IPS DF 19.7 (cell line): Measurements from ENCODE around the gene ESR2.
"Not testable (repeated sequence)": the region's sequence is repeated elsewhere in the genome, so short reads cannot be mapped to it uniquely, and the experiment has no call there.

Experiments
- DNase-seq: peaks from one replicate; pipeline ENCODE4 v3.0.0-alpha.2; 2013; ENCODE audit warnings: low read depth, low spot score

ESR2 gene

DNA sequence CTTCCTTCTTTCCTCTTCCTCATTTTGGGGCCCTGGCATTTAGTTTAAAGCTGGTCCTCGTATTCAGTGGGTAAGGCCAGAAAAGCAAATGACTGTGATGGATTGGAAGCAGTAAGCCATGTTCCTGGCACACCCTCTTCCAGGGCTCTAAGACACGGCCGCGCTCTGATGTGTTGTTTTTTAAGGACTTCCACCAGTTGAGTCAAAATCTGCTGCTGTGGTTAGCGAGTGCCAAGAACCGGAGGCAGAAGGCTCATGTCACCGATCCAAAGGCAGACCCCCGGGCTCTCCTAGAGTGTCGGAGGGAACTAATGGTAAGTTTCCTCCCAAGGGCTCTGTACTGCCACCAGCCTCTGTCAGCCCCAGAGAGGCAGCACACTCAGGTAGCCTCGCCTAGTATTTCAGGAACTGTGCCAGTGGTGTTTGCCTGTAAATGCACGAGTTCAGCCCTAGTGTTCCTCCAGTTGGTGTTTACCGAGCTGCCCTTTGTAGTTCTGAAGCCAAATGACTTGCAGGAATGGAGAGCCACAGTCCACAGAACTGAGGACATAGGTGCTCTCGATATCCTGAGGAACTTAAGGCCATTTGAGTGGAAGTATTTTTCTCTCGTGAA is 72.7 kb downstream of the ESR2 start:
- DNase-seq, result no peak

DNA sequence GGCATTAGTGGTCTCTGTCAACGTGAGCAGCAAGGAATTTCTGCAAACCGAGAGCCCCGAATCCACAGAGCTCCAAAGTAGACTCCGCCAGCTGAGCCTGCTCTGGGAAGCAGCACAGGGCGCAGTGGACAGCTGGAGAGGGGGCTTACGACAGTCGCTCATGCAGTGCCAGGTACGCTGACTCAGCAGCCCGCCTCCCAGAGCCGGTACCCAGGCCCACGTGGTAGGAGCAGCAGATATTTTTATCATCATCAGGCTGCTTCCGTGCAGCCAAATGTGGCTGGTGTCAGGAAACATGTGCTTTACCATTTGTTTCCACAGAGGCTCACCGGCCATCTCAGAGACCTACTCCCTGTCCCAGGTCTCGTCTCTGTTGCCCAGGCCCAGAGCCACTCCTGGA is 73.7 kb downstream of the ESR2 start:
- DNase-seq, result no peak

DNA sequence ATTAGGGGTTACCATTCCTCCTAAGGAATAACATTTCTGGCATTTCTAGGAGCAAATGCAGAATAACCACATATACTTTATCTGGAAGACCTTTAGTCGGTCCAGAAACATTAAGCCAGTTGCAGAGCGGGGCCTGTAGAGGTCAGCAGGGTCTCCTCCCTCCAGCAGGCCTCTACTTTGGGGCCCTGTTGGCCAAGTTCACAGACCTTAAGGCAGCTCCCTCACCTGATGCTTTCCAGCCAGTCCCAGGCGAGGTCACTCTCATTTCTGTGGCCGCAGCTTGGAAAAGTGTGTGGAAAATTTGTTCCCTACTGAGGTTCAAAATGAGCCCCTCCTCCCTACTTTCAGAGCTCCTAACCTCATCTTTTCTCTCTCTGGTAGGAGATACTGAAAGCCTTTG is 74.1 kb downstream of the ESR2 start:
- no peak for DNase-seq

DNA sequence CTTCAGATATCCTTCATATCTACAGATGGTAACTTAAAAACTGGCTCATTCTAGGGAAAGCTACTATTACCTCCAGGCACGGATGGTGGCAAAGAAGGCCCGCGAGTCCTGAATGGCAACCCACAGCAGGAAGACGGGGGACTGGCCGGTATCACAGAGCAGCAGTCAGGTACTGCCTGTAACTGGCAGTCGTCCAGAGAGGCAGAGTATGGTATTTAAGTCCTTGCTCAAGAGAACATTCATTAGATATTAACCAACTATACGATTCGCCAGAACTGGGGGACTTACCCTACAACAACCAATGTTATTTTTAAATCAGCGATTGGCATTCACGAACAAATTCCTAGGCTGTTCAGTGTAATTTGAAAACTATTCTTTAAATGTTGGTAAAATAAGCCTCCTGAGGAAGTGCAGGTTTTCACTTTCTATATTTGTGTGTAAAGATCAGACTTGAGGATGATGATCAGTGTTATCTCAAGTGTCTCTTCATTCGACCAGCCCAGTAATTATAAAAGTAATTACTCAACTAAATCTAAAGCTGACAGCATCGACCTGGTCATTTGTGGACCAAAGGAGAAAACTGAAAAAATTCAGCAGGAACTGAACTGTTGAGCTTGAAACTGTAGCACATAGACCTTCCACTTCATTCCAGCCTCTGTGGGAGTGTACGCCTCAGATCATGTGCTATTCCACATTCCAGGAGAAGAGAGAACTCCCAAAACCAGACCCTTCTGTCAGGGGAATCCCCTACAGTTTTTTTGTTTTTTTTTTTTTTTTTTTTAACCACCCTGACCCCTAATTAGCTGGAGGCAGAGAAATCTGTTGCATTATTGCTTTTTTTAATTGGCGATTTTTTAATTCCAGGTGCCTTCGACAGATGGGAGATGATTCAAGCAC is 75.6 kb downstream of the ESR2 start:
- DNase-seq, result no peak

DNA sequence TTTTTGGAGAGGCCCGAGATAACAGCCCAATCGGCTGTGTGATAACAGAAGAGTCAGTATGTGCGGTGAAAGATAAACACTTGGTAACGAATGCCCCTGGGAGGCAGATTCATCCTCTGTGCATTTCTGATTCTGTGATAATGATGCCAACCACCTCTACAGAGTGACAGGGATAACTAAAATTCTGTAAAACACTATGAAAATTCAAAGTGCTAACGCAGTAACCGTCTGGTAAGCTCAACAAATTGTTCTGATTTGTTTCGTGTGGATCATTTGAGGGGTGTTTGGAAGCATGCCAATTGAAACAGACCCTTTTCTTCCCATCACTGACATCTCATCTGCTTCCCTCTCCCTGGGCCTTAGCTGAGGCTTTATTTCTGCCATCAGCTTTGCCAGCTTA is 76.3 kb downstream of the ESR2 start:
- no peak for DNase-seq

DNA sequence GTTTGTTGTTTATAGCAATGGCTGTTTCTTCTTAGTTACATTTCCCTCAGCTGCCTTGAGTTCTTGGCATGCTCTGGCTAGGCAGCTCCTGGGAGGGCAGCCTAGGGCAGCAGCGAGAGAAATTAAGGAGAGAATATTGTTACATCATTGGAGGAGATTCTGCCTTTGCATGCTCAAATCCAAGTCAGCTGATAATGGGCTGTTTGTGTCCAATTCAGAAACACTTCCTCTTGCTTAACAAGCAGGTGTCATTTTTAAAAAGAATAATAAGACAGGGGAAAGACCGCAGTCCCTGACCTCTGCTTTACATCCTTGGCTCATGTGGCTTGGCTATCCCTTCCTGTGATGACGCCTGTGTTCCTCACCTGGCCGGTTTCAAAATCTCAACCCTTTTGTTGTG is 76.9 kb downstream of the ESR2 start:
- DNase-seq, result no peak

DNA sequence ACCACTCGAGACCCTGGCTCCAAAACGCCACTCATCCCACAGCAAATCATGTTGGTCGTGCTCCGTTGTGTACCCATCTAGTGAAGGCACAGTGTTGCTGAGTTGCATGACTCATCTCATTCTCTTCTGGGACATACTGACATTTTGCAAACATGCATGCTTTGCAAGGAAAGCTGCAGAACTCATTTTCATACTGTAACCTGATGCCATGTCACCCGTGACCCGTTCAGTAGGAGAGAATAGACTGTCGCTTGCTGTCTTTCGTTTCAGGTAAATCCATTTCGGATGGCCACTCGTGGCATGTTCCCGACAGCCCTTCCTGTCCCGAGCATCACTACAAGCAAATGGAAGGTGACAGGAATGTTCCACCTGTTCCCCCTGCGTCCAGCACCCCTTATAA is 78.2 kb downstream of the ESR2 start:
- no peak for DNase-seq

DNA sequence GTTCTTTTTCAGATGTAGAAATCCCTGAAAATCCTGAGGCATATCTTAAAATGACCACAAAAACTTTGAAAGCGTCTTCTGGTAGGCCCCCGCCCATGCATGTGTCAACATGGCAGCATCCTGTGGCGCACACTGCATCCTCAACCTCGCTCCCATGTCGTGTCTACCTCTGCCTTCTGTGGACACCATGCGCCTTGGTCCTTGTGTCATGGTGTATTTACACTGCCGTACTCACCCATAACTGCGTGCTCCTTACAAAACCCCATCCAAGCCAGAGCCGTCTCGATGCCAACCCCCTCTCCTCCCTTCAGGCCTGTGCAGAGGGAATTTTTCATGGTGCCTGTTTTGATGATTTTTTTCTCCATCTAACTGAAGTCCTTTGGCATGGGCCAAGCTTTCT is 78.9 kb downstream of the ESR2 start:
- no peak for DNase-seq

DNA sequence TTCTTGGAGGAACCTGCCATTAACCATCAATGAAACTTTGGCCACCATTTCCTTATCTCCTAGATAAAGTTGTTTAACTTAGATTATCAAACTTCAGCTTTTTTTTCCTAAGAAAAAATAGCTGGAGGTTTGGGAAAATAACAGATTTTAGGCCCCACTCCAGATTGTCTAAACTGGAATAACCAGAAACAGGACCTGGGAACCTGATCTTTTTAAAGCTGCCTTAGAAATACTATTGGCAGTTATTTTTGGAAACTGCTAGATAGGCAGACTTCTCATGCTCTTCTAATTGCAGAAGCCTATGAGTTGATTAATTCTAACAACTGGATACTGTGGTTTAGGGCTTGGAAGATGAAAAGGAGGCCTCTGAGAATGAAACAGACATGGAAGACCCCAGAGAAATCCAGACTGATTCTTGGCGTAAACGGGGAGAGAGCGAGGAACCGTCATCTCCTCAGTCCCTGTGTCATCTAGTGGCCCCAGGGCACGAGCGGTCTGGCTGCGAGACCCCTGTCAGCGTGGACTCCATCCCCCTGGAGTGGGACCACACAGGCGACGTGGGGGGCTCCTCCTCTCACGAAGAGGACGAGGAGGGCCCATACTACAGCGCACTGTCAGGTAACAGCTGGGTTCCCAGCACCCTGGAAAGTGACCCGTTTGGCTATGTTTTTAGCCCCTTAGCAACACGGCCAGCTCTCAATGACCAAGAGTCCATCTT is 80.2 kb downstream of the ESR2 start:
- DNase-seq, result no peak

DNA sequence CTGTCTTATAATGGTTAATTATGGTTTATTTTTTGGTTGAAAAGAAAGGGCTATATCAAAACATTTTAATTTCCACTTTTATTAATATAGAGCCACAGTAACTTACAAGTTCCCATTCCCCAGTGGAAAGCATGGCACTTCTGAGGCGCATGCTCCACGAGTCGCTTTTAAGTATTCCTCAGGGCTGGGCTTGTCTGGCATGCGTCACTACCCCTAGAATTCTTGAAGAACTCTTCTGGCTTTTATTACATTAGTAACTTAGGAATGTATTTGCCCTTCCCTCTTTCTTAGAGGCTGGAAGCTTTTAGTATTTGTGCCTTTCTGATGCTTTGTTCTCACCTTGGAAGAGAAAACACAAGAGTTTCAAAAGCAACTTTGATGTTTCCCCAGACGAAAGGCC is 81.1 kb downstream of the ESR2 start:
- no peak for DNase-seq

DNA sequence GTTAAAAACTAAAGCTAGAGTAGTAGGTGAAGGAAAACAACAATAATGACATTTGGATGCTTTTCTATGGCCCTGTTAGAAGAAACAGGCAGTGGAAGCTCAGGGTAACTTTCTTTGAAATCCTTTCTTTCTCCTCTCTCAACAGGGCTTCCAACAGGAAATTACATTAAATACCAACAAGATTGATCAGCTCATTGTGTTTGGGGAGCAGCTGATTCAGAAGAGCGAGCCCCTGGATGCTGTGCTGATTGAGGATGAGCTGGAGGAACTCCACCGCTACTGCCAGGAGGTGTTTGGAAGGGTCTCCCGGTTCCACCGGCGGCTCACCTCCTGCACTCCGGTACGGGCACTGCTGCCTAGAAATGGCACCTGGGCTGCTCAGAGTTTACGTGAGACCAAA is 81.5 kb downstream of the ESR2 start:
- DNase-seq, result no peak

DNA sequence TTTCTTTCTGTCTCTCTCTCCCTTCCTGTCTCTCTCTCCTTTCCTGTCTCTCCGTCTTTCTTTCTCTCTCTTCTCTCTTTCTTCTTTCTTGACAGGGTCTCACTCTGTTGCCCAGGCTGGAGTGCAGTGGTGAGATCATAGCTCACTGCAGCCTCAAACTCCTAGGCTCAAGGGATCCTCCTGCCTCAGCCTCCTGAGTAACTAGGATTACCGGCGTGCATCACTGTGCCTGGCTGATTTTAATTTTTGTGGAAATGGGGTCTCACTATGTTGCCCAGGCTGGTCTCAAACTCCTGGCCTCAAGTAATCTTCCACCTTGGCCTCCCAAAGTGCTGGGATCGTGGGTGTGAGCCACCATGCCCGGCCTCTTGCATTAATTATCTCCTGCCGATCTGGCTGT is 83.3 kb downstream of the ESR2 start:
- DNase-seq, result not testable (repeated sequence)

DNA sequence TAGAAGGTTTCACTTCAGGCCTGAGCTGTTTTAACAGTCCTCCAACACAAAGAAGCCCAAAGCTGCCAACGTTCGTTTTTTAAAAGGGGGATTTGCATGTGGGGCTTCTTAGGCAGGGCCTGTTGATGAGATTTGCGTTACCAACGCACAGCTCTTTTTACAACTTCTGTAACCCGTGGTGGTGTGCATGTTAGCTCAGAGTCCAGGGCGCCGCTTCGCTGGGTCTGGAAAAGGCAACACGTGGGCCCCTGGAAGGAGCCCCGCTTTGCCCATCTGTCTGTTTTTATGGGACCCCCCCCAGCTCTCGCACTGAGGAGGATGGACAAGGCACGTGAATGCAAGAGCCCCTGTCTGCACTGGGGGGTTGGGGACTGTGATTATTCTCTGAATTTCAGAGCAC is 84.0 kb downstream of the ESR2 start:
- DNase-seq, result no peak

DNA sequence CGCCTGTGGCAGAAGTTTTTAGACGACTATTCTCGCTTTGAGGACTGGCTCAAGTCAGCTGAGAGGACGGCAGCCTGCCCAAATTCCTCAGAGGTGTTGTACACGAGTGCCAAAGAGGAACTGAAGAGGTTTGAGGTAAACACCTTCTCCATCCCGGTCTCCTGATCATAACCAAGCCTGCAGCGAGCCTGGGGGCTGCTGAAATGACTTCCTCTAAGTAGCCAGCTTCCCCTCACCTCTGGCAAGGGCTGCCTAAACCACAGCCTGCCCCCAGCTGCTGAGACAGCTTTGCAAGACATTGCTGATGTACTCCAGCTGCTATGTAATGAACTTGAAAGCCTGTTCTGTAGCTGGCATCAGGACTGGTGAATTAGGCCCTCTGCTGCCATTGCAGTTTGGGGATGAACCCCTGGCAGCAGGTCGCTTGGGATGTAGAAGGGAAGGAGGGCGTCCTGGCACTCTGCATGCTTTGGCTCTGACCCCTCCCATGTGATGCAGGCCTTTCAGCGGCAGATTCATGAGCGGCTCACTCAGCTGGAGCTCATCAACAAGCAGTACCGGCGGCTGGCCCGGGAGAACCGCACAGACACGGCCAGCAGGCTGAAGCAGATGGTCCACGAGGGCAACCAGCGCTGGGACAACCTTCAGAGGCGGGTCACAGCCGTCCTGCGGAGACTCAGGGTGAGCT is 84.6 kb downstream of the ESR2 start:
- no peak for DNase-seq

DNA sequence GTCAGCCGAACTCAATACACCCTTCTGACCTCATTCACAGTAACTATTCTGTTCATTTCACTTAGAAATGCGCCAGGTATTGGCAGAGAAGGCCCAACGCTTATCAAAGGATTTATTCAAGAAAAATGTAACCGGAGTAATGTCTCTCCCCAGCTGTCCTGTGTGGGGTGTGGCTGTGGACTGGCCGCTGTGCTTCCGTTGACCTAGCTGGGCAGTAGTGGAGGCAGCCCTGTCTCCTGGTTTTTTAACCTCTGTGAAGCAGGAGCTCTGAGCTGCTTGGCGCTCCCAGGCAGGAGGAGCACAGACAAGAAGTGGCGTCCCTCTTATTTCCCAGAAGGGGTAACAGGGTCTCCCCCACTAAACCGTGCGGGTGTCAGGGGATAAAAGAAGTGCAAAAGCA is 85.2 kb downstream of the ESR2 start:
- DNase-seq, result no peak

DNA sequence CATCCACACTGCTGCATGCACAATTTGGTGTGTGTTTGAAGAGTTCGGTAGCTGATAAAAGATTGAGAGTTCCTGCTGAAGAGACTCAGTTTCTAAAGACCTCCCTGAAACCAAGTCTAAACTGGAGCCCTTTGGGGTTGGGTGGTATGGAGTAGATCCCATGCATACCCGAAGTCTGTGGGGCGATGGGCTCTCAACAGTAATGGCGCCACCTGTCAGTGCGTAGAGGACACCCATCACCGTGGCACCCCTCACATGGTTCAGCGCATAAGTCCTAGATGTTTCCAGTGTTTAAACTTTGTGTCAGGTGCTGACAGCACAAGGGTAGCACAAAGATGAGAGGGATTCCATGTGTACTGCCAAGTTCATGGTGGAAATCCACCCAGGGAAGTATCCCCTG is 85.9 kb downstream of the ESR2 start:
- DNase-seq, result no peak

DNA sequence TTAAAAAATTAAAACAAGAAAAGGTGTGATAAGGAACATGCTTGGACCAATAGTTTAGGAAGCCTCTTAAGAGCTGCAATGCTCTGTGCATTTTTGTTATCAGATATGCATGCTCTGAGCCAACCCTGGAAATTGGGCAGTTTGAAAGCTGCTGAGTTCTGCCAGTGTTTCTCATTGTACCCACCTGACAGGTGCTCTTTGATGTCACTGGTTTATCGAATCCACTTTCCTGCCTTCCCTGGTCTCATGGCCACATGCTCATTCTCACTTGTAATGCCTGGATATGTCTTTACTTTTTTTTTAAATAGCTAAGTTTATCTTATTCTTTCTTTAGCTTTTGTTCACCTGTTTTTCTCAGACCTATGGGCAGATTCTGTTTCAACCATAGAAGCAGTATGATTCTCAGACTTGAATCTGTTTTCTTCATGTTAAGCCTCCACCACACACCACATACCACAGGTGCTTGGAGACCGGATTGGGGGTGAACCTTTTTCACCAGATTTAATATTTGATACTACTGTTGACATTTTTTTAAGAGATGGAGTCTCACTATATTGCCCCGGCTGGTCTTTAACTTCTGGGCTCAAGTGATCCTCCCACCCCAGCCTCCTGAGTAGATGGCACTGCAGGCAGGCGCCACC is 90.7 kb downstream of the ESR2 start:
- DNase-seq, result no peak

DNA sequence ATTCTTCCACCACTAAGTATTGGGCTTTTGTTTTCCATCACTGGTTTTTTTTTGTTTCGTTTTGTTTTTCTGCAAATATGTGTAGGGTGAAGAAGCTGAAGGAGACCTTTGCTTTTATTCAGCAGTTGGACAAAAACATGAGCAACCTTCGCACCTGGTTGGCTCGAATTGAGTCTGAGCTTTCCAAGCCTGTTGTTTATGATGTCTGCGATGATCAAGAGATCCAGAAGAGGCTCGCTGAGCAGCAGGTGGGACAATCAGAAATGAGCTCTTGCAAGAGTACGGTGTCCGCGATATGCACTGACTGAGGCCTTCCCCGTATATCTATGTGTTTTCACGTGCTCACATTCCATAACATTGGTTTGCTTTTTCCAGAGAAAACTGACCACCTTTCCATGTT is 91.5 kb downstream of the ESR2 start:
- DNase-seq, result no peak

DNA sequence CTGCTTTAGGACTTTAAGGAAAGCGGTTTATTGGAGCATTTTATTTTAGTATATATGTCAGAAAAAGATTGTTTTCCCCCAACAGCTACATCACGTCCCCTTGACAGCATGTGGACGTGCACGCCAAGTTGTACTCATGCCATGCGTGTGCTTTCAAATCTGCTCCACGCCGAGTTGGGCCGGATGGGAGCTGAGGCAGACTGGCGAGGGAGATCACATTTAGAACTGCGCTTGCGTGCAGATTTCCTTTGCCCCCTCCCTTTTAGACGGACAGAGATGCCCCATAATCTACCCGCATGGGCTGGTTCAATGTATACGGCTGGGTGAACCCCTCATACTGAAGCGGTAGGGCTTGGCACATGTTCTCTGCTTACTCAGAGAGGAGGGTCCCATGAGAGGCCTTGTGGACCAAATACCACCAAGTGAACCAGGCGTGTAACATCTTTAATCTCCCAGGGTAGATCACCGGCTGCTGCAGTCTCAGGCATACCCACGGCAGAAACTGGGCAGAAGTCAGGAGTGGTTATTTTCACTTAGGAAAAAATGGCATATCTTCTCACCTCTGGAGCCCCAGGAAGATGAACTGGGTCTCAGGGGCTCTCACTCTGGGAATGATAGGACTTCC is 92.1 kb downstream of the ESR2 start:
- no peak for DNase-seq

DNA sequence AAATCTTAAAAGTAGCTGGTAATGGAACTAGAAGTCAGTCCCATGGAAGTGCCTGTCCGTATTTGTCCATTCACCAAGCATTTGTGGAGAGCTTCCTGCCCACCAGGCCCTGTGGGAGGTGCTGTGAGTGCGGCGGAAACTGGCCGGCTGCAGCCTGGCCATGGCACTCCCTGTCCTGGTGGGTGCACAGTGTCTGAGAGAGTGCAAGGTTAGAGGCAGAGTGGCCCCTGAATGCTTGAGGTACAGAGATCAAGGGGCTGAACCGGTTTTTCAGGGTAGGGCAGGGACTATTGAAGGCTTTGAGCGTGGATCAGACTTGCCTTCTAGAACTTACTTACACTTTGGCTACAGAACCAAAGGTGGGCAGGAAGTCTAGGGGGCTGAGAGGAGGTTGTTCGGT is 92.9 kb downstream of the ESR2 start:
- no peak for DNase-seq

DNA sequence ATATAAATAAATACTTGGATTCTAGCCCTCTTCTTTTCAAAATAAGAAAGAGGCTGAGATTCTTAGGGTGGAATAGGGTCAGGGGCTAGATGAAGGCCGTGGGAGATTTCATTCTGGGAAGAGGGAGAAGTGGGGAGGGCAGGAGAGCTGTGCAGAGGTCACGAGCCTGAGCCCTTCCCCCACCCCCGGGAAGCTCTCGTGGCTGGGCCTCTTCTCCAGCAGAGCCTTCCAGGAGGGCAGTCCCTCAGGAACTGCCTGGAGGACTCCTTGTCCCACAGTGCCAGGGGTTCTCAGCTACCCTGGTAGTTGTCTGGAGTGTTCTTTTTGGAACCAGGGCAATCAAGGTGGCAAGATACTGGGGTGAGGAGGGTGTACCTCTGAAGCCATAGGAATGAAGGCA is 94.0 kb downstream of the ESR2 start:
- DNase-seq, result no peak
